SK-N-SH (cell line): ENCODE data around the gene PCGF1.

ENCODE experiments used
- EP300 ChIP-seq, 2 experiments: IDR thresholded peaks; 2 replicates each; pipeline versions ENCODE4 v1.4.0 to v1.6.1; 2012; ENCODE audit warnings: borderline replicate concordance in 1 of 2, low read depth in 1 of 2, low read length in 1 of 2
- TEAD4 ChIP-seq: IDR thresholded peaks from 2 replicates; pipeline ENCODE4 v1.4.0; 2012; ENCODE audit warnings: mild to moderate bottlenecking, borderline replicate concordance; ENCODE audit not compliant: insufficient read depth
- TF ChIP-seq, protein P1 (sequence below): fragments of 200-600 bp; sonication (generic); IDR thresholded peaks from 2 replicates; pipeline ENCODE4 v1.6.1; 2017; ENCODE audit warnings: antibody characterized with exemption, mild to moderate bottlenecking, moderate library complexity

GRCh38 chr2:74505448-74506246 lies 1.8 kb downstream of the PCGF1 start:
- TF ChIP-seq, protein P1, sequence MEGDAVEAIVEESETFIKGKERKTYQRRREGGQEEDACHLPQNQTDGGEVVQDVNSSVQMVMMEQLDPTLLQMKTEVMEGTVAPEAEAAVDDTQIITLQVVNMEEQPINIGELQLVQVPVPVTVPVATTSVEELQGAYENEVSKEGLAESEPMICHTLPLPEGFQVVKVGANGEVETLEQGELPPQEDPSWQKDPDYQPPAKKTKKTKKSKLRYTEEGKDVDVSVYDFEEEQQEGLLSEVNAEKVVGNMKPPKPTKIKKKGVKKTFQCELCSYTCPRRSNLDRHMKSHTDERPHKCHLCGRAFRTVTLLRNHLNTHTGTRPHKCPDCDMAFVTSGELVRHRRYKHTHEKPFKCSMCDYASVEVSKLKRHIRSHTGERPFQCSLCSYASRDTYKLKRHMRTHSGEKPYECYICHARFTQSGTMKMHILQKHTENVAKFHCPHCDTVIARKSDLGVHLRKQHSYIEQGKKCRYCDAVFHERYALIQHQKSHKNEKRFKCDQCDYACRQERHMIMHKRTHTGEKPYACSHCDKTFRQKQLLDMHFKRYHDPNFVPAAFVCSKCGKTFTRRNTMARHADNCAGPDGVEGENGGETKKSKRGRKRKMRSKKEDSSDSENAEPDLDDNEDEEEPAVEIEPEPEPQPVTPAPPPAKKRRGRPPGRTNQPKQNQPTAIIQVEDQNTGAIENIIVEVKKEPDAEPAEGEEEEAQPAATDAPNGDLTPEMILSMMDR, result no peak
- TF ChIP-seq TEAD4, result no peak
- TF ChIP-seq EP300 (IDR thresholded peaks at IDR 0.05; ENCODE audit: borderline replicate concordance in 1 of 2, low read depth in 1 of 2, low read length in 1 of 2), result no peak
